GM21423 (cell line): ENCODE results near the gene HTR3A.

Experiments
- ATAC-seq: cut with Tn5 transposase; IDR thresholded peaks from one replicate; pipeline ENCODE4 v1.9.1; 2021; ENCODE audit warnings: mild to moderate bottlenecking, moderate library complexity; ENCODE audit not compliant: unreplicated experiment

Gene HTR3A

GRCh38 chr11:113977701-113978100, 2.8 kb downstream of the HTR3A start:
- ATAC-seq, result no peak

GRCh38 chr11:113979431-113979830, 4.5 kb downstream of the HTR3A start:
- ATAC-seq, result no peak

DNA sequence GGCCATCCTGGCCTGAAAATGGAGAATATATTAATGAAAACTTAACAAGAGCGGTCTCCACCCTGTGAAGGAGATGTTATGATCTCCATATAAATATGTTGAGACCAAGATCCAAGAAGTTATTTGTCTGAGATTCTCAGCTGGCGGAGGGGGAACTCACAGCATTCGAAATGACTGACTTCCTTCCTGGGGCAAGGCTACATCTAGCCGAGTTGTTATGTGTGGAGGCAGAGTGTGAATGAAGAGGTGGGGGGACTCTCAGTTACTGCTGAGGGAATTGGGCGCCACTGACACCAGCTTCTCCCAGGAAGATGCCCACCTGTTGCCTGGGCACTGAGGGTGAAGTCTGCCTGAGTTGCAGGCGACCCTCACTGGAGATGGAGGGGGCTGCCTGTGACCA, 5.9 kb downstream of the HTR3A start:
- no peak for ATAC-seq

- no peak for ATAC-seq
Observed at GRCh38 chr11:113982306-113982705, 7.4 kb downstream of the HTR3A start.

DNA sequence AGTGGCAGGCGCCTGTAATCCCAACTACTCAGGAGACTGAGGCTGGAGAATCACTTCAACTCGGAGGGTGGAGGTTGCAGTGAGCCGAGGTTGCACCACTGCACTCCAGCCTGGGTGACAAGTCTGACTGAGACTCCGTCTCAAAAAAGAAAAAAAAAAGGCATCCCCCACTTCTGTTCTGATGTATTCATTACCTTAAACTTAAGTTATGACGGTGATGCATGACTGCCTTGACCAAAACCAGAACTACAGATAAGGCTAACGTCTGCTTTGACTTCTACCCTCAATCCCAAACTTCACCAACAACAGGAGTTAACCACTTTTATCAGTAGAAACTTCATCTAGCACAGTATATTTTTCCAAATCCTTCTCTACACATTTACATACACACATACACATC, 9.9 kb downstream of the HTR3A start:
- no peak for ATAC-seq

- ATAC-seq, result no peak
Observed at GRCh38 chr11:113985906-113986305, 11.0 kb downstream of the HTR3A start.

DNA sequence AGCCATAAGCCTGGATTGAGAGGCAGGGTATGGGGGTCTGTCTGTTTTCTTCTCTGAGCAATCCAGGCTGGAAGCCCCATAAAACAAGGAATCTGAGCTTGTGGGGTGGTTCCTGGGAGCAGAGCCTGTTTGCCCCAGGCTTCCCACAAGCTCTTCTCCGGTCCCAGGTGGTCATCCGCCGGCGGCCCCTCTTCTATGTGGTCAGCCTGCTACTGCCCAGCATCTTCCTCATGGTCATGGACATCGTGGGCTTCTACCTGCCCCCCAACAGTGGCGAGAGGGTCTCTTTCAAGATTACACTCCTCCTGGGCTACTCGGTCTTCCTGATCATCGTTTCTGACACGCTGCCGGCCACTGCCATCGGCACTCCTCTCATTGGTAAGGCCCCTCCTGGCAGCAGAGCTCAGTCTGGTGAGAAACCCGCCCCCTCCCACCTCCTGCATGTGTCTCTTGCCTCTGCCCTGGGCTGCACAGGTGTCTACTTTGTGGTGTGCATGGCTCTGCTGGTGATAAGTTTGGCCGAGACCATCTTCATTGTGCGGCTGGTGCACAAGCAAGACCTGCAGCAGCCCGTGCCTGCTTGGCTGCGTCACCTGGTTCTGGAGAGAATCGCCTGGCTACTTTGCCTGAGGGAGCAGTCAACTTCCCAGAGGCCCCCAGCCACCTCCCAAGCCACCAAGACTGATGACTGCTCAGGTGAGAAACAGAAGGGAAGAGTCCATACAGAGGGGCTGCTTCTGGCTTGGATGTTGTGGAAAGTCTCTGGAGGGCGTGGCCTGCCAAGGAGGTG, 11.6 kb downstream of the HTR3A start:
- no peak for ATAC-seq

- no peak for ATAC-seq
Observed at GRCh38 chr11:113989381-113989780, 14.5 kb downstream of the HTR3A start.

GRCh38 chr11:113989916-113990315, 15.0 kb downstream of the HTR3A start:
- no peak for ATAC-seq

DNA sequence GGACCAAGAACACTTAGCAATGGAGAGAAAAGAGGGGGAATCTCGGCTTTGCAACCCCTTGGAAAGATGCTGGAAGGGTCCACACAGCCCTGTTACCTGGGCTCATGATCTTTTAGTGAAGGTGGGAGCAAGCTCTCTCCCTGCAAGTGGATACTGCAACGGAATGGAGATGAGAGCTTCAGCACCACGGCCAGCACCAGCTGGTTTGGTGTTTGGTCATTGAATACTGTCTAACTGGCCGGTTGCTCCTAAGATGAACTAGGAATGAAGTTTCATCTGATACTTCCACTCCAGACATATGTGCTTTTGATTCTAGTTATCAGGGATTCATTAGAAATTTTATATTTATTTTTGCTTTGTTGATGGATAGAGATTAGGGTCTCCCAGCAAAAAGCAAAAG, 16.3 kb downstream of the HTR3A start:
- ATAC-seq, result no peak

DNA sequence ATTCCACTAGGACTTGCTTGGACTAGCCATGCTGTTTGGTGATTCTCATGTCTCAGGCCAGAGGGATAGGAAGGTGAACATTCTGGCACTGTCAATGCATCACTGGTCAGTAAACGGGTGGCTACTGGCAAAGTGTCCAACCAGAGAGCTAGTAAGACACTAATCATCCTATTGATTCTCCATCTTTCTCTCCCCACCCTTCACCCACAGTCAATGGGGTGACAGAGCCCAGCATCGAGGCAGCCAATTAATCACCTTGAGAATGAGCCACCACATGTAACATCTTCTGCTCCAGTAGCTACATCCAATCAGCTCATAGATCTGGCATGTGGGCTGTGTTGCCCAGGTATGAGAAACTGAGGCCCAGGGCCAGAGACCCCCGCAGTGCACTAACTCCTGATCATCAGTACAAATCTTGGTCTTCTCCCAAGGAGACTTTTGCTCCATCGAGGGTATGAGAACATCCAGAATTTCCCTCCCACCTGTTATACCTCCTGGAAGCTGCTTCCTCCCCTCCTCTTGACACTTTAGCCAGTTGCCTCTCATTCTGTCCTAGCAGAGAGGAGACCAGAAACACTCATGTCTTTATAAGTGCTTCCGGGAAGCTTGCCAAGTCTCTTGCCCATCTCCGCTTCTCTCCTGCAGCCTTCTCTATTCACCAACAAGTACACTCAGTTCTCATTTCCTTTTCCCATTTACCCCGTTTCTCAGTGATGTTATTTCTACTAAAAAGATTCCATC, 17.0 kb downstream of the HTR3A start:
- ATAC-seq, result no peak

- ATAC-seq, result no peak
Observed at GRCh38 chr11:113992459-113993110, 17.7 kb downstream of the HTR3A start.

DNA sequence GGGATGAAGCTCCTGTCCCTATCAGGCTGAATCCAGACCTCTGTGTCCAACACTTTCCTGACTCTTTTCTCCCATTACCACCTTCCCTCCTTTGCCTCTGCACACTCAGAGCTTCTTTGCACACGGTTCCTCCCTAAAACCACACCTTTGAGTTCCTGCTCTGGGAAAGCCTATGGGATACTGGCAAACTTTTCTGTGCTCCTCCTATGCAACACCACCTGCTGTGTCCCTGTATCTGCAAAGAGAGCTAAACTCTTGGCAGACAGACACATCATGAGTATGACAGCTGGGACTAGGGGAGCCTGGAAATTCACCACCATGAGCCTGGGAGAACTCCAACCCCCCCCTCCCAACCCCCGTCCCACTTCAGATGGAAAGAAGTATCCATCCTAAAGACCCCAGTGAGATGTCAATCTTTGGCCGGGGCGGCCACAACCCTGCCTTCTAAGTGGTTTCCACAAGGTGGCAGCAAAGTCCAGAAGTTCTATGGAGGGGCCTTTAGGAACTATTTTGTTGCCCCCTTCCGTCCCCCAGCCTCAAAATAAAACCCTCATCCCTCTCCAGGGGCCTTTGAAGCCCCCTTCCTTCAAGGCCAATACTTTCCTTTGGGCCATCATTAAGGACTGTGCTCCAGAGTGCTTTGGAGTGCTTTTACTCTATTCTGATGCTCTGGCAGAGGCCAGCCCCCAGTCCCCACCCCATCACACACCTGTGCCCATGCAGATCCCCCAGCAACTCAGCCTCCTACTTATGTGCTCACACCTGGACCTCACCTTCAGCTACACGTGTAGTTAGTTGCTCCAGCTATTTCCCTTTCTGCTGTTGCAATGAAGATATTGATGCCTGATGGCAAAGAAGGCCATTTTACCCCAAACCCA, 19.4 kb downstream of the HTR3A start:
- ATAC-seq, result no peak

DNA sequence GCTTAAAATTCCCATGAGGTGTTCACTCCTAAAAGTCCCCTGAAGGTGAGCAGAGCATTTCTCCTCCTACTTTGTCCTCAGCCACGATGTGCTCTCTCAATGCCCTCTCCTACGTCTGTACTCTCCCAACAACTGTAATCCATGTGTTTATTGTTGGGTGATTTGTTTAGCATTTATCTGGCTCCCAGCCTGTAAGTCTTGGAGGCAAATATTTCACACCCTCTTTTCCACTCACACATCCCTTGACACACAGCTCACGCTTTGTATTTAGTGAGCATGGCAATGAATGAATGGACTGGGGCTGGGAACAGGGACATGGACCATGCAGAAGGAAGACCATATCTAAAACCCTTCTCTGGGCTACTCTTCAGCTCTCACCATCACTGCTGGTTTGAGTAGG, 22.6 kb downstream of the HTR3A start:
- no peak for ATAC-seq

GRCh38 chr11:113998574-113998973, 23.7 kb downstream of the HTR3A start:
- ATAC-seq, result no peak

GRCh38 chr11:114000526-114000925, 25.6 kb downstream of the HTR3A start:
- ATAC-seq, result no peak

DNA sequence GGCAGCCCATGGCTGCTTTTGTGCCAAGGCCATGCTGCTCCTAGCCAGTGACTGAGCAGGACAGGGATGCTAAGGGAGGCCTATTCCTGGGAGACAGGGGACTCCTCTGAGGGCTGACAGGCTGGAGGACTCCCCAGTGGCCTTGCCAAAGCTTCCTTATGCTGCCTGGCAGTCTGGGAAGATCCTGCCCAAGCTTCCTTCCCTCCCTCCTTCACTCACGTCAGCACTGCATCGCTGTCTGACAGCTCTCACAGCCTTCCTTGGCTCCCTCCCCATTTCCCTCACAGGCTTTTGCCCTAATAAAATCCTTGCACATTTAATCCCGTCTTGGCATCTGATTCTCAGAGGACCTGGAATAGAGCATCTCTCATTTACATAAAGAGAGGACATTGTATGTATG, 26.5 kb downstream of the HTR3A start:
- no peak for ATAC-seq

DNA sequence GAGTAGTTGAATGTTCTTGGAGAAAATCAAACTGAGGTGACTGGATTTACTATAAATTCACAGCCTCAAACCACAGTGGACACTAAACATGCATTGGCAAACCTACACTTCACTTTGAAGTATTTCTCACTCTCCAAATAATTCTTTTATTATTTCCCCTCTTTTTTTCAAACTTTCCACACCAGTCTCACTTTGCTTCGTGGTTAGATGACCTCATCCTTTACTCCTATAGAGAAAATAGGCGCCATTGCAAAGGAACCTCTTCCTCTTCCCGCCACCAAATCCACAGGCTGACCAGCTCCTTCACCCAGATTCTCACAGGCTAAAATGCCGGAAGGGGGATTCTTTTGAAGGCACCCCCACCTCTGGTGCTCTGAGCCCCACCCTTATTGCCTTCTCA, 33.4 kb downstream of the HTR3A start:
- no peak for ATAC-seq

DNA sequence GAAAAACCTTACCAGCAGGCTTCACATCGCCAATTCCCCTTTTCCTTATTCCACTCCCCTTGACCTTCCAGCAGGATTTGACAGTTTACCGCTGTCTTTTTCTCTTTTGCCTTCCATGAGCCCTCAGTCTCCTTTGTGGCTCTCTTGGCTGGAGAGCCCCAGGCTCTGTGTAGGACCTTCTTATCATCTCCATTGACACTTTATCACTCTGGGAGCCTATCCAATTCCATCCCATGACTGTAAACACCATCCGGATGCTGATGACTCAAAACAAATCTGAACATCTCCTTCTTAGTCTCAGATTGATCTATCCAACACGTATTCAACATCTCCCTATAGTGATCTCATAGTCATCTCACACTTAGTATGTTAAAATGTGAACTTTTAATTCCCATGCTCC, 36.0 kb downstream of the HTR3A start:
- ATAC-seq, result no peak

GRCh38 chr11:114011443-114011842, 36.5 kb downstream of the HTR3A start:
- ATAC-seq, result no peak

GRCh38 chr11:114015117-114015516, 40.2 kb downstream of the HTR3A start:
- no peak for ATAC-seq
